ENCODE results near the gene KLHL28. TPM values are rescaled to one million over a fixed set of nuclear protein-coding genes. Genes with fewer than 3 reads are reported as not detected.

Gene KLHL28
- total and polyA plus RNA-seq, 12 donors: 1.5 to 17.8 (median 9.6) TPM

DNA sequence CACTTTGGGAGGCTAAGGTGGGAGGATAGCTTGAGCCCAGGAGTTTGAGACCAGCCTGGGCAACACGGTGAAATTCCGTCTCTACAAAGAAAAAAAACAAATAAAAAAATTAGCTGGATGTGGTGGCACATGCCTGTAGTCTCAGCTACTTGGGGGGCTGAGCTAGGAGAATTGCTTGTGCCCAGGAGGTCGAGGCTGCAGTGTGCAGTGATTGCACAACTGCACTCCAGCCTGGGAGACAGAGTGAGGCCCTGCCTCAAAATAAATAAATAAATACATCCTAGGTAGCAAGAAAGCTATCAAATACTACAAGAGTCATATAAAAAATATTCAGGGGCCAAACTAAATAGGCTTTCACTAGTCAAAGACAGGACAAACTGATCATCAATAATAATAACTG is 6.2 kb downstream of the KLHL28 start:
- H3K4me1 ChIP-seq (replicated peaks in 1 of 2): peaks cover 0 to 34% of the 10 kb centered on the region in 2 donors
- TF ChIP-seq POLR2A (IDR thresholded peaks at IDR 0.05): no peak
- TF ChIP-seq, protein P1, sequence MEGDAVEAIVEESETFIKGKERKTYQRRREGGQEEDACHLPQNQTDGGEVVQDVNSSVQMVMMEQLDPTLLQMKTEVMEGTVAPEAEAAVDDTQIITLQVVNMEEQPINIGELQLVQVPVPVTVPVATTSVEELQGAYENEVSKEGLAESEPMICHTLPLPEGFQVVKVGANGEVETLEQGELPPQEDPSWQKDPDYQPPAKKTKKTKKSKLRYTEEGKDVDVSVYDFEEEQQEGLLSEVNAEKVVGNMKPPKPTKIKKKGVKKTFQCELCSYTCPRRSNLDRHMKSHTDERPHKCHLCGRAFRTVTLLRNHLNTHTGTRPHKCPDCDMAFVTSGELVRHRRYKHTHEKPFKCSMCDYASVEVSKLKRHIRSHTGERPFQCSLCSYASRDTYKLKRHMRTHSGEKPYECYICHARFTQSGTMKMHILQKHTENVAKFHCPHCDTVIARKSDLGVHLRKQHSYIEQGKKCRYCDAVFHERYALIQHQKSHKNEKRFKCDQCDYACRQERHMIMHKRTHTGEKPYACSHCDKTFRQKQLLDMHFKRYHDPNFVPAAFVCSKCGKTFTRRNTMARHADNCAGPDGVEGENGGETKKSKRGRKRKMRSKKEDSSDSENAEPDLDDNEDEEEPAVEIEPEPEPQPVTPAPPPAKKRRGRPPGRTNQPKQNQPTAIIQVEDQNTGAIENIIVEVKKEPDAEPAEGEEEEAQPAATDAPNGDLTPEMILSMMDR (IDR thresholded peaks at IDR 0.05): no peak
- no peak overlapping the region for H3K27ac ChIP-seq
- intact Hi-C loops (cut with DNase I): no loop called here
- H3K4me3 ChIP-seq: no peak overlapping the region
- WGBS, 4 donors: 71 to 87% (median 82%) methylated on average over 3 of the region's 3 CpGs
- no peaks in the 10 kb centered on the region for H3K27me3 ChIP-seq
- H3K9me3 ChIP-seq (replicated peaks in 1 of 3): no peaks in the 10 kb centered on the region
- H3K36me3 ChIP-seq (replicated peaks in 1 of 2): no peaks in the 10 kb centered on the region
- no peak for DNase-seq

GRCh38 chr14:44954750-44955149 is 7.0 kb downstream of the KLHL28 start:
- WGBS, 4 donors: 93 to 98% (median 94%) methylated on average over 3 of the region's 3 CpGs
- H3K9me3 ChIP-seq (replicated peaks in 1 of 3): no peaks in the 10 kb centered on the region
- H3K4me1 ChIP-seq (replicated peaks in 1 of 2): peaks cover 0 to 27% of the 10 kb centered on the region in 2 donors
- no peak for TF ChIP-seq POLR2A (IDR thresholded peaks at IDR 0.05)
- TF ChIP-seq, protein P1 (IDR thresholded peaks at IDR 0.05): no peak
- no peak for DNase-seq
- no peaks in the 10 kb centered on the region for H3K36me3 ChIP-seq (replicated peaks in 1 of 2)
- H3K4me3 ChIP-seq: no peak overlapping the region
- H3K27me3 ChIP-seq: no peaks in the 10 kb centered on the region
- H3K27ac ChIP-seq: no peak overlapping the region
- intact Hi-C loops (cut with DNase I): no loop called here

DNA sequence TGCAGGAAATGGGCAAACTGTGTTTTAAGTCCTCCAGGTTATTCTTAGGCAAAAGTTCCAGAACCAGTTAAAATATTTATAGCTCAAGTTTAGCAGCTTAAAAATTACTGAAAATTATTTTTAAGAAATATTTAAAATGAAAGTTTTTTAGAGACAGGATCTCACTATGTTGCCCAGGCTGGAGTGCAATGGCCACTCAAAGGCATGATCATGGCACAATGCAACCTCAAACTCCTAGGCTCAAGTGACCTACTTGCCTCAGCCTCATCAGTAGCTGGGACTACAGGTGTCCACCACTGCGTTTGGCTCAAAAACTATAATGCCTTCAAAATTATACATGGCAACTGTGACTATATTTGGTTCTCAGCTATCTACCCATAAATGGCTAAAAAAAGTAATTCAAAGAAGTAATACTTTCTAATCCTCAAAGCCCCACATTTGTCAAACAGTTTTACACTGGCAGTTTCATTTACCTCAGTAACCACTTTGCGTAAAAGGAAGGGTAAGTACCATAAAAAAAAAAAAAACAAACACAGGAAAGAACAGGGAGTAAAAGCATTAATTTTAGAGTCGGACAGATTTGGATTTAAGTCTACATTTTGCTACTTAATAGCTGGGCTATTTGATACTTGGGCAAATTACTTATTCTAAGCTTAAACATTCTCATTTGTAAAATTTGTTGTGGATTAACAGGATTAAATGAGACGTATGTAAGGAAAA is 9.2 kb downstream of the KLHL28 start:
- intact Hi-C loops (cut with DNase I): no loop called here
- Histone ChIP-seq H3K36me3 (replicated peaks in 1 of 2) (no peaks in the 10 kb centered on the region), H3K4me1 (replicated peaks in 1 of 2) (peaks cover 0 to 5% of the 10 kb centered on the region in 2 donors), H3K4me3 (no peak overlapping the region), H3K27me3 (no peaks in the 10 kb centered on the region), H3K27ac (no peak overlapping the region), H3K9me3 (replicated peaks in 1 of 3) (no peaks in the 10 kb centered on the region)
- TF ChIP-seq, protein P1 (IDR thresholded peaks at IDR 0.05): no peak
- TF ChIP-seq POLR2A (IDR thresholded peaks at IDR 0.05): no peak
- WGBS, 4 donors: 91 to 93% (median 92%) methylated on average over 4 of the region's 4 CpGs
- no peak for DNase-seq

GRCh38 chr14:44951051-44951450 is 10.7 kb downstream of the KLHL28 start:
- Histone ChIP-seq H3K4me3 (no peak overlapping the region), H3K27ac (no peak overlapping the region), H3K9me3 (replicated peaks in 1 of 3) (no peaks in the 10 kb centered on the region), H3K4me1 (replicated peaks in 1 of 2) (no peaks in the 10 kb centered on the region), H3K27me3 (no peaks in the 10 kb centered on the region), H3K36me3 (replicated peaks in 1 of 2) (no peaks in the 10 kb centered on the region)
- 90 to 100% (median 95%) methylated on average over 2 of the region's 2 CpGs for WGBS, 4 donors
- intact Hi-C loops (cut with DNase I): no loop called here
- TF ChIP-seq POLR2A (IDR thresholded peaks at IDR 0.05): no peak
- TF ChIP-seq, protein P1 (IDR thresholded peaks at IDR 0.05): no peak
- DNase-seq: no peak
